Neural cell (in vitro differentiated cells): ENCODE results near the gene RPRML. TPM values are rescaled to one million over a fixed set of nuclear protein-coding genes. Genes with fewer than 3 reads are reported as not detected.

Experiments used
- H2AFZ ChIP-seq: fragments of 200-600, 300-800 bp; sonication (generic), shearing (Covaris generic); 2 replicates; pipeline ENCODE4 v1.6.0; 2014; ENCODE audit warnings: low read depth, mild to moderate bottlenecking, antibody characterized with exemption, low read length, moderate library complexity
- H3F3A ChIP-seq: fragments of 200-600 bp; shearing (Covaris generic); 2 replicates; pipeline ENCODE4 v1.6.1; 2016; ENCODE audit warnings: mild to moderate bottlenecking, moderate library complexity, mixed read lengths, antibody characterized with exemption, low read length; ENCODE audit not compliant: insufficient read depth, poor library complexity, severe bottlenecking
- H3K27ac ChIP-seq: fragments of 200-600, 300-800 bp; sonication (generic), shearing (Covaris generic); 2 replicates; pipeline ENCODE4 v1.5.1; 2014; ENCODE audit warnings: mild to moderate bottlenecking, low read length, moderate library complexity
- H3K27me3 ChIP-seq: fragments of 300-800, 200-600 bp; sonication (generic), shearing (Covaris generic); 2 replicates; pipeline ENCODE4 v1.6.0; 2014; ENCODE audit warnings: mild to moderate bottlenecking, low read depth, low read length, moderate library complexity; ENCODE audit not compliant: insufficient read depth
- H3K36me3 ChIP-seq: fragments of 300-800, 200-600 bp; sonication (generic), shearing (Covaris generic); 2 replicates; pipeline ENCODE4 v1.5.1; 2014; ENCODE audit warnings: mild to moderate bottlenecking, antibody characterized with exemption, low read length, moderate library complexity; ENCODE audit not compliant: insufficient read depth
- H3K4me2 ChIP-seq: fragments of 300-800, 200-600 bp; sonication (generic), shearing (Covaris generic); 2 replicates; pipeline ENCODE4 v1.6.0; 2014; ENCODE audit warnings: mild to moderate bottlenecking, low read length
- H3K4me3 ChIP-seq: fragments of 300-800, 200-600 bp; sonication (generic), shearing (Covaris generic); 2 replicates; pipeline ENCODE4 v1.5.1; 2014; ENCODE audit warnings: mild to moderate bottlenecking, low read length, moderate library complexity
- H3K79me2 ChIP-seq: fragments of 200-600 bp; shearing (Covaris generic); replicated peaks from 2 replicates; pipeline ENCODE4 v1.6.0; 2014; ENCODE audit warnings: mild to moderate bottlenecking, low read length, moderate library complexity; ENCODE audit not compliant: insufficient read depth
- H3K9ac ChIP-seq: fragments of 300-800, 200-600 bp; sonication (generic), shearing (Covaris generic); 2 replicates; pipeline ENCODE4 v1.6.1; 2016; ENCODE audit warnings: mild to moderate bottlenecking, low read length, mixed read lengths
- H3K9me2 ChIP-seq: fragments of 200-600 bp; shearing (Covaris generic); 2 replicates; pipeline ENCODE4 v1.6.1; 2016; ENCODE audit warnings: mild to moderate bottlenecking, low read length, mixed read lengths; ENCODE audit not compliant: insufficient read depth
- H3K9me3 ChIP-seq: fragments of 200-600, 300-800 bp; sonication (generic), shearing (Covaris generic); 2 replicates; pipeline ENCODE4 v1.6.1; 2016; ENCODE audit warnings: mild to moderate bottlenecking, mixed run types, low read length, moderate library complexity, mixed read lengths
- H4K20me1 ChIP-seq: fragments of 200-600 bp; shearing (Covaris generic); 2 replicates; pipeline ENCODE4 v1.6.1; 2016; ENCODE audit warnings: mild to moderate bottlenecking, mixed run types; ENCODE audit not compliant: insufficient read depth
- EP300 ChIP-seq: fragments of 450-650 bp; conservative IDR thresholded peaks from 2 replicates; pipeline ENCODE4 v1.6.1; 2014; ENCODE audit warnings: antibody characterized with exemption, mild to moderate bottlenecking, moderate library complexity; ENCODE audit not compliant: poor library complexity, severe bottlenecking
- EZH2 ChIP-seq: fragments of 200-600, 300-800 bp; shearing (Covaris generic), sonication (generic); IDR thresholded peaks from 2 replicates; pipeline ENCODE4 v1.6.1; 2014; ENCODE audit warnings: antibody characterized with exemption, low read length, borderline replicate concordance, mild to moderate bottlenecking; ENCODE audit not compliant: insufficient read depth, poor library complexity, severe bottlenecking
- MXI1 ChIP-seq: fragments of 450-650 bp; conservative IDR thresholded peaks from 2 replicates; pipeline ENCODE4 v1.6.1; 2014; ENCODE audit warnings: antibody characterized with exemption, mild to moderate bottlenecking; ENCODE audit not compliant: poor library complexity, severe bottlenecking
- POLR2AphosphoS5 ChIP-seq: IDR thresholded peaks from 2 replicates; pipeline ENCODE4 v1.6.1; 2012
- RAD21 ChIP-seq: fragments of 450-650 bp; conservative IDR thresholded peaks from 2 replicates; pipeline ENCODE4 v1.6.1; 2014; ENCODE audit warnings: antibody characterized with exemption, mild to moderate bottlenecking, moderate library complexity
- SMC3 ChIP-seq: fragments of 450-650 bp; conservative IDR thresholded peaks from 2 replicates; pipeline ENCODE4 v1.6.1; 2014; ENCODE audit warnings: antibody characterized with exemption, mild to moderate bottlenecking, moderate library complexity; ENCODE audit not compliant: poor library complexity
- TAF1 ChIP-seq: IDR thresholded peaks from 2 replicates; pipeline ENCODE4 v1.6.1; 2012; ENCODE audit warnings: low read depth
- polyA plus RNA-seq: library from polyadenylated mRNA; depleted of rRNA; stranded (reverse); fragments of >200 nt; gene quantifications from 2 replicates; pipeline ENCODE4 v1.2.3, GENCODE V29; 2014
- TF ChIP-seq, protein P1 (sequence below): IDR thresholded peaks from 2 replicates; pipeline ENCODE4 v1.6.1; 2012; ENCODE audit warnings: borderline replicate concordance
- TF ChIP-seq, protein P2 (sequence below): fragments of 450-650 bp; IDR thresholded peaks from 2 replicates; pipeline ENCODE4 v1.5.1; 2014; ENCODE audit warnings: antibody characterized with exemption, mild to moderate bottlenecking, moderate library complexity; ENCODE audit not compliant: poor library complexity, severe bottlenecking

RPRML gene
- polyA plus RNA-seq, 1 donor from 2014 or later, result 4.7 TPM

DNA sequence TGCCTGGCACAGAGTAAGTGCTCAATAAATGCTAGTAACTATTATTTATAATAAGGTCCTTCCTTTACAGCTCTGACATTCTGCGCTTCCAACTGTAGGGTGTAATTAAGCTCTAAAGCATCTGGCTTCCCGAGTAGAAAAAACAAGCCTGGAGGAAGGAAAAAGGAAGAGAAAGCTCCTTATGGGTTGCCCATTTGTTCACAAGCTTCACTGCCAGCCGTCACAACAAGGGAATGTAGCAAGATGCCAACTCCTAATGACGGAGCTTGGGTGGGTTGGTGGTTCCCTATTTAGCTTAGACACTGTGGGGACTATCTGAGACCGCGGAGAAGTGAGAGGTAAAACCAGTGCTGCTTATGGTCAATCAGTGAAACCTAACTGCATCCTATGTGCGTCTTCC lies 7.3 kb upstream of the RPRML start:
- TF ChIP-seq, protein P1, sequence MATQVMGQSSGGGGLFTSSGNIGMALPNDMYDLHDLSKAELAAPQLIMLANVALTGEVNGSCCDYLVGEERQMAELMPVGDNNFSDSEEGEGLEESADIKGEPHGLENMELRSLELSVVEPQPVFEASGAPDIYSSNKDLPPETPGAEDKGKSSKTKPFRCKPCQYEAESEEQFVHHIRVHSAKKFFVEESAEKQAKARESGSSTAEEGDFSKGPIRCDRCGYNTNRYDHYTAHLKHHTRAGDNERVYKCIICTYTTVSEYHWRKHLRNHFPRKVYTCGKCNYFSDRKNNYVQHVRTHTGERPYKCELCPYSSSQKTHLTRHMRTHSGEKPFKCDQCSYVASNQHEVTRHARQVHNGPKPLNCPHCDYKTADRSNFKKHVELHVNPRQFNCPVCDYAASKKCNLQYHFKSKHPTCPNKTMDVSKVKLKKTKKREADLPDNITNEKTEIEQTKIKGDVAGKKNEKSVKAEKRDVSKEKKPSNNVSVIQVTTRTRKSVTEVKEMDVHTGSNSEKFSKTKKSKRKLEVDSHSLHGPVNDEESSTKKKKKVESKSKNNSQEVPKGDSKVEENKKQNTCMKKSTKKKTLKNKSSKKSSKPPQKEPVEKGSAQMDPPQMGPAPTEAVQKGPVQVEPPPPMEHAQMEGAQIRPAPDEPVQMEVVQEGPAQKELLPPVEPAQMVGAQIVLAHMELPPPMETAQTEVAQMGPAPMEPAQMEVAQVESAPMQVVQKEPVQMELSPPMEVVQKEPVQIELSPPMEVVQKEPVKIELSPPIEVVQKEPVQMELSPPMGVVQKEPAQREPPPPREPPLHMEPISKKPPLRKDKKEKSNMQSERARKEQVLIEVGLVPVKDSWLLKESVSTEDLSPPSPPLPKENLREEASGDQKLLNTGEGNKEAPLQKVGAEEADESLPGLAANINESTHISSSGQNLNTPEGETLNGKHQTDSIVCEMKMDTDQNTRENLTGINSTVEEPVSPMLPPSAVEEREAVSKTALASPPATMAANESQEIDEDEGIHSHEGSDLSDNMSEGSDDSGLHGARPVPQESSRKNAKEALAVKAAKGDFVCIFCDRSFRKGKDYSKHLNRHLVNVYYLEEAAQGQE, result no peak
- TF ChIP-seq, protein P2, sequence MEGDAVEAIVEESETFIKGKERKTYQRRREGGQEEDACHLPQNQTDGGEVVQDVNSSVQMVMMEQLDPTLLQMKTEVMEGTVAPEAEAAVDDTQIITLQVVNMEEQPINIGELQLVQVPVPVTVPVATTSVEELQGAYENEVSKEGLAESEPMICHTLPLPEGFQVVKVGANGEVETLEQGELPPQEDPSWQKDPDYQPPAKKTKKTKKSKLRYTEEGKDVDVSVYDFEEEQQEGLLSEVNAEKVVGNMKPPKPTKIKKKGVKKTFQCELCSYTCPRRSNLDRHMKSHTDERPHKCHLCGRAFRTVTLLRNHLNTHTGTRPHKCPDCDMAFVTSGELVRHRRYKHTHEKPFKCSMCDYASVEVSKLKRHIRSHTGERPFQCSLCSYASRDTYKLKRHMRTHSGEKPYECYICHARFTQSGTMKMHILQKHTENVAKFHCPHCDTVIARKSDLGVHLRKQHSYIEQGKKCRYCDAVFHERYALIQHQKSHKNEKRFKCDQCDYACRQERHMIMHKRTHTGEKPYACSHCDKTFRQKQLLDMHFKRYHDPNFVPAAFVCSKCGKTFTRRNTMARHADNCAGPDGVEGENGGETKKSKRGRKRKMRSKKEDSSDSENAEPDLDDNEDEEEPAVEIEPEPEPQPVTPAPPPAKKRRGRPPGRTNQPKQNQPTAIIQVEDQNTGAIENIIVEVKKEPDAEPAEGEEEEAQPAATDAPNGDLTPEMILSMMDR, result no peak
- TF ChIP-seq RAD21, result no peak
- no peak for TF ChIP-seq TAF1
- TF ChIP-seq SMC3, result no peak
- no peak for TF ChIP-seq MXI1
- no peak for TF ChIP-seq POLR2AphosphoS5
- no peak for TF ChIP-seq EZH2
- no peak for TF ChIP-seq EP300
- no peaks in the 10 kb centered on the region for H3K9me2 ChIP-seq
- H3K79me2 ChIP-seq, result no peaks in the 10 kb centered on the region
- no peak overlapping the region for H3K27ac ChIP-seq
- no peaks in the 10 kb centered on the region for H4K20me1 ChIP-seq
- no peak overlapping the region for H3K4me2 ChIP-seq
- no peak overlapping the region for H2AFZ ChIP-seq
- no peak overlapping the region for H3K4me3 ChIP-seq
- H3F3A ChIP-seq, result no peaks in the 10 kb centered on the region
- H3K9ac ChIP-seq, result no peak overlapping the region
- H3K27me3 ChIP-seq, result no peaks in the 10 kb centered on the region
- H3K36me3 ChIP-seq, result no peaks in the 10 kb centered on the region
- no peaks in the 10 kb centered on the region for H3K9me3 ChIP-seq

DNA sequence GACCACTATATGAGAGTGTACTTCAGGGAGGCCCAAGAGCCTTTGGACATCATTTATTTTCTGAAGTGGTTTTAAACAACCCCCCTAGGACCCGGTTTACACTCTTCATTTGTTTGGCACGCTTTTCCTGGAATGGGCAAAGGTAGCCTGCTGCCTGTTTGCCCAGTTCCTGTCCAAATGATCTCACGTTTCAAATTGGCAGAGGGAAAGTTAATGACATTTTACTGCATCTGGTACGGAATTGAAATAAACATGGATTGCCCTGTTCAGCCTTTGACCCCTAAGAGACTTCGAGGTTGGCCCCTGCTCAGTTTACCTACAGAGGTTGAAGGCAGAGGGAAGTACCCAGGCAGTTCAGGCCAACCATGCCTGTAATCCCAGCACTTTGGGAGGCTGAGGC lies 5.8 kb upstream of the RPRML start:
- no peak overlapping the region for H3K27ac ChIP-seq

More for the DNA sequence above, 5.8 kb upstream of the RPRML start:
- Histone ChIP-seq H3K79me2 (no peaks in the 10 kb centered on the region), H3K9ac (no peak overlapping the region), H3K36me3 (no peaks in the 10 kb centered on the region), H3F3A (no peaks in the 10 kb centered on the region), H3K4me2 (no peak overlapping the region), H3K9me3 (no peaks in the 10 kb centered on the region), H4K20me1 (no peaks in the 10 kb centered on the region), H3K9me2 (no peaks in the 10 kb centered on the region), H3K4me3 (no peak overlapping the region), H2AFZ (no peak overlapping the region), H3K27me3 (peaks cover 4% of the 10 kb centered on the region)
- TF ChIP-seq, protein P1, result no peak
- TF ChIP-seq MXI1 (no peak), EP300 (no peak), SMC3 (no peak)
- TF ChIP-seq, protein P2, result no peak
